Neural crest cell (in vitro differentiated cells): ENCODE results near the gene USP44. TPM values are rescaled to one million over a fixed set of nuclear protein-coding genes. Genes with fewer than 3 reads are reported as not detected.

ENCODE experiments used
- DNase-seq: peaks from one replicate; pipeline ENCODE4 v3.0.0; 2021; ENCODE audit warnings: low read depth, mixed read lengths, low spot score
- H3K27ac Mint-ChIP-seq: one replicate; pipeline ENCODE4 v1.8.0; 2021; ENCODE audit warnings: mild to moderate bottlenecking, mixed read lengths; ENCODE audit not compliant: unreplicated experiment
- H3K27me3 Mint-ChIP-seq: 2 replicates; pipeline ENCODE4 v1.8.0; 2021; ENCODE audit warnings: low read depth, mild to moderate bottlenecking, mixed read lengths
- H3K36me3 Mint-ChIP-seq: 2 replicates; pipeline ENCODE4 v1.8.0; 2021; ENCODE audit warnings: low read depth, mild to moderate bottlenecking, mixed read lengths
- H3K4me1 Mint-ChIP-seq: 2 replicates; pipeline ENCODE4 v1.8.0; 2021; ENCODE audit warnings: mixed read lengths
- H3K4me3 Mint-ChIP-seq: one replicate; pipeline ENCODE4 v1.8.0; 2021; ENCODE audit warnings: mild to moderate bottlenecking, mixed read lengths
- H3K9me3 Mint-ChIP-seq: 2 replicates; pipeline ENCODE4 v1.8.0; 2021; ENCODE audit warnings: mixed read lengths
- total RNA-seq: library from RNA; stranded (reverse); gene quantifications from 2 replicates; pipeline ENCODE4 v1.2.1, GENCODE V29; 2021
- TF ChIP-seq, protein P1 (sequence below): fragments of 200-600 bp; sonication (generic); conservative IDR thresholded peaks from 2 replicates; pipeline ENCODE4 v1.5.0; 2021; ENCODE audit warnings: antibody characterized with exemption, mild to moderate bottlenecking

USP44 gene
- total RNA-seq, 1 donor from 2014 or later = 15.5 TPM

DNA sequence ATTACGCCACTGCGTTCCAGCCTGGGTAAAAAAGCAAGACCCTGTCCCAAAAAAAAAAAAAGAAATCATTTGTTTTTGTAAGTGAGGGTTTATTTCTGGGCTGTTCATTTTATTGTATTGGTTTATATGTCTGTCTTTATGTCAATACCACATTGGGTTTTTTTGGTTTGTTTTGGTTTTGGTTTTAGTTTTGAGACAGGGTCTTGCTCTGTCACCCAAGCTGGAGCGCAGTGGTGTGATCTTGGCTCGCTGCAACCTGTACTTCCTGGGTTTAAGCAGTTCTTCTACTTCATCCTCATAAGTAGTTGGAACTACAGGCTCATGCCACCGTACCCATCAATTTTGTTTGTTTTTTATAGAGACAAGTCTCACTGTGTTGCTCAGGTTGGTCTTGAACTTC, 52.3 kb downstream of the USP44 start:
- no peak for DNase-seq
- Mint-ChIP-seq H3K27ac (no peak overlapping the region), H3K9me3 (no peaks in the 10 kb centered on the region), H3K27me3 (no peaks in the 10 kb centered on the region), H3K4me3 (no peak overlapping the region), H3K36me3 (peaks cover 52% of the 10 kb centered on the region), H3K4me1 (peaks cover 4% of the 10 kb centered on the region)
- TF ChIP-seq, protein P1, sequence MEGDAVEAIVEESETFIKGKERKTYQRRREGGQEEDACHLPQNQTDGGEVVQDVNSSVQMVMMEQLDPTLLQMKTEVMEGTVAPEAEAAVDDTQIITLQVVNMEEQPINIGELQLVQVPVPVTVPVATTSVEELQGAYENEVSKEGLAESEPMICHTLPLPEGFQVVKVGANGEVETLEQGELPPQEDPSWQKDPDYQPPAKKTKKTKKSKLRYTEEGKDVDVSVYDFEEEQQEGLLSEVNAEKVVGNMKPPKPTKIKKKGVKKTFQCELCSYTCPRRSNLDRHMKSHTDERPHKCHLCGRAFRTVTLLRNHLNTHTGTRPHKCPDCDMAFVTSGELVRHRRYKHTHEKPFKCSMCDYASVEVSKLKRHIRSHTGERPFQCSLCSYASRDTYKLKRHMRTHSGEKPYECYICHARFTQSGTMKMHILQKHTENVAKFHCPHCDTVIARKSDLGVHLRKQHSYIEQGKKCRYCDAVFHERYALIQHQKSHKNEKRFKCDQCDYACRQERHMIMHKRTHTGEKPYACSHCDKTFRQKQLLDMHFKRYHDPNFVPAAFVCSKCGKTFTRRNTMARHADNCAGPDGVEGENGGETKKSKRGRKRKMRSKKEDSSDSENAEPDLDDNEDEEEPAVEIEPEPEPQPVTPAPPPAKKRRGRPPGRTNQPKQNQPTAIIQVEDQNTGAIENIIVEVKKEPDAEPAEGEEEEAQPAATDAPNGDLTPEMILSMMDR = no peak

DNA sequence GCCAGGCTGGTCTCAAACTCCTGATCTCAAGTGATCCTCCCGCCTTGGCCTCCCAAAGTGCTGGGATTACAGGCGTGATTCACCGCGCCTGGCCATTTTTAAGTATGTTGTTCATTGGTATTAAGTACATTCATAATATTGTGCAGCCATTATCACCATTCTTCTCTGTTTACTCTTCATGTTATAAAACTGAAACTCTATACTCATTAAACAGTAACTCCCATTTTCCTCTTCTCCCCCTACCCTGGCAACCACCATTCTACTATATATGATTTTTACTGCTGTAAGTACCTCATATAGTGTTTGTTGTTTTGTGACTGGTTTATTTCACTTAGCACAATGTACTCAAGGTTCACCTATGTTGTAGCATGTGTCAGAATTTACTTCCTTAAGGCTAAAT, 54.2 kb downstream of the USP44 start:
- DNase-seq = no peak
- Mint-ChIP-seq H3K27me3 (no peaks in the 10 kb centered on the region), H3K36me3 (peaks cover 43% of the 10 kb centered on the region), H3K9me3 (no peaks in the 10 kb centered on the region), H3K27ac (no peak overlapping the region), H3K4me1 (no peaks in the 10 kb centered on the region), H3K4me3 (no peak overlapping the region)
- TF ChIP-seq, protein P1 = no peak

DNA sequence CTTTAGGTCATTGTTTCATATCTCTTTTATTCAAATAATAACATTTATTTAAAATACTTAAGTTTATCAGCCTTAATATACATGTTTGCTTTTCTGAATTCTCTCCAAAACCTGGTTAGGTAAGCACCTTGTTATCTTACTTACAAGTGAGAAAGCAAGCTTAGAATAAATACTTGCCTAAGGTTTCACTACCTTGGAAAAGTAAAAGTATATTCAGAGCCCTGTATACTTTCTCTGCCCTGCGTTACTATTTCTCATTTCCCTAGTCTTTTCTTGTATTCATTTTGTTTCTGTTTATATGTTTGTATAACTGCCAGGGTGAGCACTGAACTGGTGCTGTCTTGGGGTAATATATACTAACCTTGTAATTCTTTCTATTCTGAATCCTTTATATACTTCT, 55.8 kb downstream of the USP44 start:
- H3K27me3 Mint-ChIP-seq = no peaks in the 10 kb centered on the region
- H3K4me1 Mint-ChIP-seq = no peaks in the 10 kb centered on the region
- no peak for DNase-seq
- no peak overlapping the region for H3K4me3 Mint-ChIP-seq
- TF ChIP-seq, protein P1 = no peak
- H3K9me3 Mint-ChIP-seq = no peaks in the 10 kb centered on the region
- H3K36me3 Mint-ChIP-seq = peaks cover 40% of the 10 kb centered on the region
- H3K27ac Mint-ChIP-seq = no peak overlapping the region

DNA sequence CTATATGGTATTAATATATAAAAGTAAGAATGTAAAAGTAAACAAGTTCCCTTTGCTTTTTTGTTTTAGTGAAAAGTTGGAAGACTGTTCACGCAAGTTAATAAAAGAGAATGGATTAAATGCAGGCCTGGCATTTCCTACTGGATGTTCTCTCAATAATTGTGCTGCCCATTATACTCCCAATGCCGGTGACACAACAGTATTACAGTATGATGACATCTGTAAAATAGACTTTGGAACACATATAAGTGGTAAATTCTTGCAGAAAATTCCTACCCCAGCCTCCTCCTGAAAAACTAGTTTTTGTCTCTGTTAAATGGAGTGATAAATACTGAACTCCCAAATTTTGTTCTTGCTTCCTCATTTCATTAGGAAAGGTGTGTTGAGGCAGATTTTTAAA, 56.4 kb downstream of the USP44 start:
- H3K9me3 Mint-ChIP-seq = no peaks in the 10 kb centered on the region
- H3K27me3 Mint-ChIP-seq = no peaks in the 10 kb centered on the region
- DNase-seq = no peak
- H3K4me3 Mint-ChIP-seq = no peak overlapping the region
- peaks cover 36% of the 10 kb centered on the region for H3K36me3 Mint-ChIP-seq
- H3K27ac Mint-ChIP-seq = no peak overlapping the region
- TF ChIP-seq, protein P1 = no peak
- H3K4me1 Mint-ChIP-seq = no peaks in the 10 kb centered on the region

DNA sequence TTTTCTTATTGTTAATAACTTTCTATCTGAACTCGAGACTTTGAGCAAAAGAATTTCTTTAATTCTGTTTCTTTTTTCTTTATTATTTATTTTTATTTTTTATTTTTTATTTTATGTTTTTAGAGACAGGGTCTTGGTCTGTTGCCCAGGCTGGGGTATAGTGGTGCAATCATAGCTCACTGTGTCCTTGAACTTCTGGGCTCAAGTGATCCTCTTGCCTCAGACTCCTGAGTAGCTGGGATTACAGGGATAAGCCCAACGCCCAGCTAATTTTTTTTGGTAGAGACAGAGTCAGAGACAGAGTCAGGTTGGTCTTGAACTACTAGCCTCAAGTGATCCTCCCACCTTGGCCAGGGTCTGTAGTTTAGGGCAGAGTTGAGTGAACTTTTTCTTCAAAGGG, 58.8 kb downstream of the USP44 start:
- Mint-ChIP-seq H3K27me3 (no peaks in the 10 kb centered on the region), H3K27ac (no peak overlapping the region), H3K4me1 (no peaks in the 10 kb centered on the region), H3K4me3 (no peak overlapping the region), H3K9me3 (no peaks in the 10 kb centered on the region), H3K36me3 (peaks cover 21% of the 10 kb centered on the region)
- TF ChIP-seq, protein P1 = no peak
- no peak for DNase-seq

DNA sequence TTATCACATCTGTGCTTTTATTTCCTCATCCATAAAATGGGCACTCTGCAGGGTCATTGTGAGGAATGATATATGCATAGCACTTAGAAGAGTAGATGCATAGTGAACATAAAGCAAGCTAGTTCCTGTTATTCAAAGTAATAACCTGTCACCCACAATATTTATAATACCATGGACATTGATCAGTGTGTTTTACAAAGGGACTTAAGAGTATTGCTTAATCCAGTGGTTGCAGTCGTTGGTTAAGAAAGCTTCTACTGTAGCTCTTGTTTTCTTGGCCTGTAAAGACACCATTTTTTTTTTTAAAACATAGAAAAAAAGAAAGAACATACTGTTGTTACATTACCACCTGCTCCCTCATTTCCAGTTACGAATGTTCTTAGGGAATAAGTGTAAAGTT, 64.3 kb downstream of the USP44 start:
- DNase-seq = no peak
- Mint-ChIP-seq H3K27ac (no peak overlapping the region), H3K4me3 (no peak overlapping the region), H3K36me3 (peaks cover 6% of the 10 kb centered on the region), H3K27me3 (no peaks in the 10 kb centered on the region), H3K4me1 (no peaks in the 10 kb centered on the region), H3K9me3 (no peaks in the 10 kb centered on the region)
- TF ChIP-seq, protein P1 = no peak
